Naive thymus-derived CD8-positive, alpha-beta T cell (primary cell): Measurements from ENCODE around the gene DNAJB13. TPM values are rescaled to one million over a fixed set of nuclear protein-coding genes. Genes with fewer than 3 reads are reported as not detected.
"Not testable (repeated sequence)": the region's sequence is repeated elsewhere in the genome, so short reads cannot be mapped to it uniquely, and the experiment has no call there.

Source experiments
- ATAC-seq, 2 donors: fragments of 150-1000 bp; cut with Tn5 transposase in 1 of 2; sonication (Bioruptor Pico), chemical (Tn5 transposase) in 1 of 2; 1 replicate in 1 of 2; 2 replicates in 1 of 2; pipeline ENCODE4 v1.10.0; 2021; ENCODE audit warnings: mild to moderate bottlenecking in 2 of 2, moderate library complexity in 2 of 2
- POLR2A ChIA-PET: fragments of 350-600 bp; sonication (Branson Sonifier 250); formaldehyde crosslinking; loops from one replicate; lab custom pipeline; 2021; ENCODE audit warnings: antibody characterized with exemption; lab: Charles Lee
- DNase-seq, 10 donors: peaks; one replicate each; pipeline versions ENCODE4 v3.0.0 to v3.0.0-alpha.2; 2020 to 2022
- H3K27ac Mint-ChIP-seq, 10 donors: one replicate each; pipeline ENCODE4 v1.8.0; 2020 to 2022; ENCODE audit warnings: mild to moderate bottlenecking in 10 of 10, mixed read lengths in 10 of 10, moderate library complexity in 4 of 10, inconsistent platforms in 1 of 10
- H3K27me3 Mint-ChIP-seq, 5 donors: one replicate each; pipeline ENCODE4 v1.8.0; 2021 to 2022; ENCODE audit warnings: mixed read lengths in 5 of 5
- H3K36me3 Mint-ChIP-seq, 3 donors: one replicate each; pipeline ENCODE4 v1.8.0; 2020 to 2022; ENCODE audit warnings: mixed read lengths in 3 of 3, mild to moderate bottlenecking in 2 of 3, inconsistent platforms in 1 of 3
- H3K4me1 Mint-ChIP-seq, 4 donors: one replicate each; pipeline ENCODE4 v1.8.0; 2021 to 2022; ENCODE audit warnings: mixed read lengths in 4 of 4
- H3K4me3 Mint-ChIP-seq, 10 donors: one replicate each; pipeline ENCODE4 v1.8.0; 2020 to 2022; ENCODE audit warnings: mild to moderate bottlenecking in 10 of 10, mixed read lengths in 10 of 10, moderate library complexity in 6 of 10, inconsistent platforms in 1 of 10
- H3K9me3 Mint-ChIP-seq, 9 donors: one replicate each; pipeline ENCODE4 v1.8.0; 2020 to 2022; ENCODE audit warnings: mixed read lengths in 9 of 9, mild to moderate bottlenecking in 3 of 9, inconsistent platforms in 1 of 9, moderate library complexity in 1 of 9
- polyA plus RNA-seq, 3 donors: library from polyadenylated mRNA; unstranded; fragments of 300-500 nt; fragmentation: Illumina TruSeq; gene quantifications; one replicate each; pipeline ENCODE4 v1.2.3, GENCODE V29; 2021
- total RNA-seq, 8 experiments: library from RNA in 2 of 8; stranded (reverse) in 2 of 8; gene quantifications; one replicate each; pipeline ENCODE4 v1.2.3 and lab custom pipeline; 2021 to 2026

The DNAJB13 gene
- under 1 TPM; 0.22 to 0.60 TPM for total RNA-seq
- under 1 TPM; 0.16 to 0.51 (median 0.46) TPM for polyA plus RNA-seq
- 0 to 0.22 (median 0.14) reads per million in 6 experiments for total RNA-seq (lab: John Stamatoyannopoulos, UW)

- ATAC-seq: no peak
- no peaks in the 10 kb centered on the region for H3K36me3 Mint-ChIP-seq
- POLR2A ChIA-PET: no interaction called here
- peaks cover 0 to 9% (median 5%) of the 10 kb centered on the region in 5 donors for H3K27me3 Mint-ChIP-seq
- peaks cover 0 to 3% (median under 1%) of the 10 kb centered on the region in 4 donors for H3K4me1 Mint-ChIP-seq
- peak in 1 of 10 donors; percentile 21 for DNase-seq
- H3K9me3 Mint-ChIP-seq: no peaks in the 10 kb centered on the region
- no peak within 1 kb of the TSS for H3K4me3 Mint-ChIP-seq
- H3K27ac Mint-ChIP-seq: peak within 1 kb of the TSS in 3 of 10 donors; percentile 12 to 65 (median 62)
These were observed at the start of gene DNAJB13 for GRCh38 chr11:73950869-73951710. Gene DNAJB13, plus strand, starts transcription at chr11:73951026. Its CDS starts 44 bp downstream, at chr11:73951070.

GRCh38 chr11:73902303-73902702 is 48.5 kb upstream of the DNAJB13 start:
- no peak overlapping the region for H3K27ac Mint-ChIP-seq
- no peak for DNase-seq
- no peaks in the 10 kb centered on the region for H3K27me3 Mint-ChIP-seq
- peaks cover 0 to 69% (median 12%) of the 10 kb centered on the region in 3 donors for H3K36me3 Mint-ChIP-seq
- POLR2A ChIA-PET: interaction anchor here (0.7 kb wide), 1 partner anchor 156 kb away, joined by 5 read pairs; no protein-coding TSS in a partner anchor
- no peaks in the 10 kb centered on the region for H3K4me1 Mint-ChIP-seq
- no peak for ATAC-seq
- no peak overlapping the region for H3K4me3 Mint-ChIP-seq
- no peaks in the 10 kb centered on the region for H3K9me3 Mint-ChIP-seq

GRCh38 chr11:73907191-73907590 is 43.6 kb upstream of the DNAJB13 start:
- H3K4me3 Mint-ChIP-seq: no peak overlapping the region
- no peaks in the 10 kb centered on the region for H3K9me3 Mint-ChIP-seq
- H3K27me3 Mint-ChIP-seq: no peaks in the 10 kb centered on the region
- no peaks in the 10 kb centered on the region for H3K4me1 Mint-ChIP-seq
- peak overlapping the region in 1 of 10 donors; percentile 62 for H3K27ac Mint-ChIP-seq
- ATAC-seq: no peak
- DNase-seq: no peak
- peaks cover 6 to 68% (median 9%) of the 10 kb centered on the region in 3 donors for H3K36me3 Mint-ChIP-seq
- POLR2A ChIA-PET: no interaction called here

GRCh38 chr11:73912026-73912425 is 38.8 kb upstream of the DNAJB13 start:
- Mint-ChIP-seq H3K36me3 (peaks cover 12 to 80% (median 29%) of the 10 kb centered on the region in 3 donors), H3K27ac (peak overlapping the region in 2 of 10 donors; percentile 12 to 15), H3K27me3 (no peaks in the 10 kb centered on the region), H3K4me1 (no peaks in the 10 kb centered on the region), H3K4me3 (no peak overlapping the region), H3K9me3 (no peaks in the 10 kb centered on the region)
- no peak for ATAC-seq
- POLR2A ChIA-PET: no interaction called here
- DNase-seq: no peak

- Mint-ChIP-seq H3K9me3 (no peaks in the 10 kb centered on the region), H3K4me3 (no peak overlapping the region), H3K27me3 (no peaks in the 10 kb centered on the region), H3K36me3 (peaks cover 12 to 89% (median 34%) of the 10 kb centered on the region in 3 donors), H3K27ac (no peak overlapping the region), H3K4me1 (no peaks in the 10 kb centered on the region)
- DNase-seq (no peak), ATAC-seq (no peak)
- POLR2A ChIA-PET: no interaction called here
These were observed 37.4 kb upstream of the DNAJB13 start for GRCh38 chr11:73913472-73913871.

GRCh38 chr11:73914284-73914683 is 36.5 kb upstream of the DNAJB13 start:
- Mint-ChIP-seq H3K4me3 (no peak overlapping the region), H3K9me3 (no peaks in the 10 kb centered on the region), H3K27me3 (no peaks in the 10 kb centered on the region), H3K27ac (peak overlapping the region in 1 of 10 donors; percentile 66), H3K4me1 (no peaks in the 10 kb centered on the region), H3K36me3 (peaks cover 12 to 93% (median 37%) of the 10 kb centered on the region in 3 donors)
- no peak for DNase-seq
- POLR2A ChIA-PET: interaction anchor here (0.6 kb wide), 1 partner anchor 9 kb away, joined by 4 read pairs; no protein-coding TSS in a partner anchor
- ATAC-seq: no peak

- Mint-ChIP-seq H3K27me3 (no peaks in the 10 kb centered on the region), H3K27ac (no peak overlapping the region), H3K36me3 (peaks cover 7 to 89% (median 37%) of the 10 kb centered on the region in 3 donors), H3K9me3 (no peaks in the 10 kb centered on the region), H3K4me1 (no peaks in the 10 kb centered on the region), H3K4me3 (no peak overlapping the region)
- ATAC-seq (no peak), DNase-seq (no peak)
- POLR2A ChIA-PET: no interaction called here
These were observed 34.4 kb upstream of the DNAJB13 start for GRCh38 chr11:73916435-73916834.

- H3K27ac Mint-ChIP-seq: peak overlapping the region in 2 of 10 donors; percentile 22 to 34
- POLR2A ChIA-PET: no interaction called here
- H3K4me3 Mint-ChIP-seq: no peak overlapping the region
- no peaks in the 10 kb centered on the region for H3K4me1 Mint-ChIP-seq
- no peaks in the 10 kb centered on the region for H3K9me3 Mint-ChIP-seq
- no peaks in the 10 kb centered on the region for H3K27me3 Mint-ChIP-seq
- DNase-seq (no peak), ATAC-seq (no peak)
- H3K36me3 Mint-ChIP-seq: peaks cover 0 to 88% (median 23%) of the 10 kb centered on the region in 3 donors
These were observed 29.6 kb upstream of the DNAJB13 start for GRCh38 chr11:73921180-73921579.

GRCh38 chr11:73929388-73929787 is 21.4 kb upstream of the DNAJB13 start:
- POLR2A ChIA-PET: no interaction called here
- H3K4me3 Mint-ChIP-seq: no peak overlapping the region
- H3K27me3 Mint-ChIP-seq: no peaks in the 10 kb centered on the region
- H3K4me1 Mint-ChIP-seq: no peaks in the 10 kb centered on the region
- no peak overlapping the region for H3K27ac Mint-ChIP-seq
- peaks cover 0 to 86% (median 22%) of the 10 kb centered on the region in 3 donors for H3K36me3 Mint-ChIP-seq
- no peaks in the 10 kb centered on the region for H3K9me3 Mint-ChIP-seq
- DNase-seq (no peak), ATAC-seq (no peak)

GRCh38 chr11:73931039-73931645 is 19.7 kb upstream of the DNAJB13 start:
- Mint-ChIP-seq H3K4me1 (no peaks in the 10 kb centered on the region), H3K9me3 (no peaks in the 10 kb centered on the region), H3K36me3 (peaks cover 0 to 78% (median 17%) of the 10 kb centered on the region in 3 donors), H3K27ac (peak overlapping the region in 3 of 10 donors; percentile 9 to 33 (median 22)), H3K4me3 (no peak overlapping the region), H3K27me3 (no peaks in the 10 kb centered on the region)
- ATAC-seq (peak; percentile 42 to 59), DNase-seq (peak in 3 of 10 donors; percentile 2 to 23 (median 11))
- POLR2A ChIA-PET: no interaction called here

- peaks cover 0 to 72% (median 16%) of the 10 kb centered on the region in 3 donors for H3K36me3 Mint-ChIP-seq
- H3K4me3 Mint-ChIP-seq: no peak overlapping the region
- no peak overlapping the region for H3K27ac Mint-ChIP-seq
- no peaks in the 10 kb centered on the region for H3K4me1 Mint-ChIP-seq
- ATAC-seq (no peak), DNase-seq (no peak)
- no peaks in the 10 kb centered on the region for H3K27me3 Mint-ChIP-seq
- H3K9me3 Mint-ChIP-seq: no peaks in the 10 kb centered on the region
- POLR2A ChIA-PET: no interaction called here
These were observed 18.9 kb upstream of the DNAJB13 start for GRCh38 chr11:73931951-73932350.

GRCh38 chr11:73932781-73933180 is 18.0 kb upstream of the DNAJB13 start:
- Mint-ChIP-seq H3K27ac (no peak overlapping the region), H3K36me3 (peaks cover 0 to 64% (median 11%) of the 10 kb centered on the region in 3 donors), H3K9me3 (peaks cover 0 to 3% (median 0%) of the 10 kb centered on the region in 9 donors)

GRCh38 chr11:73936047-73936446 is 14.8 kb upstream of the DNAJB13 start:
- POLR2A ChIA-PET: not testable (repeated sequence)
- peaks cover 6 to 39% (median 12%) of the 10 kb centered on the region in 3 donors for H3K36me3 Mint-ChIP-seq

More at GRCh38 chr11:73932781-73933180, 18.0 kb upstream of the DNAJB13 start:
- POLR2A ChIA-PET: no interaction called here
- Mint-ChIP-seq H3K4me1 (no peaks in the 10 kb centered on the region), H3K27me3 (no peaks in the 10 kb centered on the region), H3K4me3 (no peak overlapping the region)
- ATAC-seq: no peak
- DNase-seq: no peak

More at GRCh38 chr11:73936047-73936446, 14.8 kb upstream of the DNAJB13 start:
- not testable (repeated sequence) for DNase-seq, H3K4me1 Mint-ChIP-seq, H3K4me3 Mint-ChIP-seq, H3K27ac Mint-ChIP-seq, ATAC-seq, H3K27me3 Mint-ChIP-seq
- peaks cover 0 to 12% (median 6%) of the 10 kb centered on the region in 9 donors for H3K9me3 Mint-ChIP-seq
